HG03342 (cell line): ENCODE data around the gene ALK.

Source experiments
- ATAC-seq: cut with Tn5 transposase; IDR thresholded peaks from one replicate; pipeline ENCODE4 v1.9.1; 2021; ENCODE audit warnings: mild to moderate bottlenecking, moderate library complexity; ENCODE audit not compliant: unreplicated experiment

Gene ALK

GRCh38 chr2:29799628-29800027 lies 121.8 kb downstream of the ALK start:
- no peak for ATAC-seq

GRCh38 chr2:29797916-29798315 lies 123.5 kb downstream of the ALK start:
- ATAC-seq: no peak

GRCh38 chr2:29796446-29796845 lies 124.9 kb downstream of the ALK start:
- ATAC-seq: no peak

GRCh38 chr2:29789911-29790485 lies 131.4 kb downstream of the ALK start:
- ATAC-seq: no peak

GRCh38 chr2:29787473-29788465 lies 133.6 kb downstream of the ALK start:
- ATAC-seq: no peak

GRCh38 chr2:29786361-29786760 lies 135.0 kb downstream of the ALK start:
- no peak for ATAC-seq

- ATAC-seq: no peak
Measured at GRCh38 chr2:29783666-29784065, 137.7 kb downstream of the ALK start.

GRCh38 chr2:29782549-29783458 lies 138.6 kb downstream of the ALK start:
- no peak for ATAC-seq

- ATAC-seq: no peak
Measured at GRCh38 chr2:29782087-29782486, 139.3 kb downstream of the ALK start.

GRCh38 chr2:29780906-29781305 lies 140.5 kb downstream of the ALK start:
- ATAC-seq: no peak

GRCh38 chr2:29777161-29777560 lies 144.2 kb downstream of the ALK start:
- no peak for ATAC-seq

- no peak for ATAC-seq
Measured at GRCh38 chr2:29776406-29776805, 145.0 kb downstream of the ALK start.

- no peak for ATAC-seq
Measured at GRCh38 chr2:29775937-29776336, 145.4 kb downstream of the ALK start.

GRCh38 chr2:29774624-29775023 lies 146.8 kb downstream of the ALK start:
- no peak for ATAC-seq

GRCh38 chr2:29770846-29771245 lies 150.5 kb downstream of the ALK start:
- no peak for ATAC-seq

GRCh38 chr2:29769847-29770246 lies 151.5 kb downstream of the ALK start:
- no peak for ATAC-seq

- no peak for ATAC-seq
Measured at GRCh38 chr2:29767606-29768335, 153.6 kb downstream of the ALK start.

- ATAC-seq: no peak
Measured at GRCh38 chr2:29766191-29766590, 155.2 kb downstream of the ALK start.

- no peak for ATAC-seq
Measured at GRCh38 chr2:29765721-29766120, 155.7 kb downstream of the ALK start.

GRCh38 chr2:29763371-29763770 lies 158.0 kb downstream of the ALK start:
- ATAC-seq: no peak

- ATAC-seq: no peak
Measured at GRCh38 chr2:29762239-29762638, 159.1 kb downstream of the ALK start.
